GM18951 (cell line): Measurements from ENCODE around the gene ANKRD42.
"Not testable (repeated sequence)": the region's sequence is repeated elsewhere in the genome, so short reads cannot be mapped to it uniquely, and the experiment has no call there.

Experiments used
- POLR2A ChIP-seq: IDR thresholded peaks from 4 replicates; pipeline ENCODE4 v1.6.1; 2011; ENCODE audit warnings: mild to moderate bottlenecking; ENCODE audit not compliant: insufficient read length, insufficient read depth; ENCODE audit errors: extremely low read depth
- in situ Hi-C: fragments of 300-500 bp; cut with MboI; formaldehyde crosslinking; loops from one replicate; pipeline ENCODE4 v1.12.0; 2022; ENCODE audit warnings: low sequenced_read_pairs, mixed read lengths, inconsistent platforms; ENCODE audit not compliant: unreplicated experiment

ANKRD42 gene

GRCh38 chr11:83238111-83238510 lies 44.6 kb downstream of the ANKRD42 start:
- TF ChIP-seq POLR2A = no peak
- in situ Hi-C loops = no loop called here

DNA sequence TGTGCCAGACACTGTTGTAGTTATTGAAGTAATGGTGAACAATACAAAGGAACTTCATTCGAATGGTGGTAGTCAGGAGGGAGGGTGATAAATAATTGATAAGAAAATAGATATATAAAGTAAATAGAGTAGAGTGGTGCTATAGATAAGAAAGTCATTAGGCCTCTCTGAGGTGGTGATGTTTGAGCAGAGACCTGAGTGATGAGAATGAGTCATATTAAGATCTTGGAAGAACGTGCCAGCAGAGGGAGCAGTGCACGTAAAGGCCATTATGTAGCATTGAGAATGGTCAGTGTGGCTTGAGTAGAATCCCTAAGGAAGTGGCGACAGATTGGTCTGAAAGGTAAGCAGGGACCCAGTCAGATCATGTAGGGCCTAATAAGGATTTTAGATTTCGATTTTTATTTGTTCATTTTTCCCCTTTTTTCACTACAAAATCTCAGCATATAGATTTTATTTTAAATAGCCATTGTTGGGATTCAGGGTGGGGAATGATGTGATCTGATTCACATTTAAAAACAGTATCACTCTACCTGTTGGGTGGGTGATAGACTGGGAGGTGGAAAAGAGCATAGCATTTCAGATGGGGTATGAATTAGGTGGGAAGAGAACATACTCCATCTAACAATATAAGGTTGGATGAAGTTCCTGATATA lies 47.9 kb downstream of the ANKRD42 start:
- no peak for TF ChIP-seq POLR2A
- in situ Hi-C loops = no loop called here

DNA sequence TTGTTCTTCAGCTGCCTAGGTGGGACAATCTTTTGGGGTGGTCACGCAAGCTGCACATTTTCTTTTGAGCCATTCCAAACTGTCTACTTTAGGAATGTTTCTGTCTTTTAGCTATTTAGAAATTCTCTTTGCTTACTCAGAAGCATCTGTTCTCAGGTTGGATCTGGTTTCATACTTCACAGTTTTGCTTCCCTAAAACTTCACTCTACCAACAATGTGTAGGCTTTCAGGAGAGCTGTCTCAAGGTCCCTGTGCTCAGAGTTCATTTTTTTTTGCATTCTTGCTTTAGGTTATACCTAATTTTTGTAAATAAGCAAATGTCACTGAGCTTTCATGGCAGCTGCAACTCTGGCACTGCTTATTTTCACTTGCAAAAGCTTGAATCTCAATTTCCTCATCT lies 55.9 kb downstream of the ANKRD42 start:
- in situ Hi-C loops = no loop called here
- no peak for TF ChIP-seq POLR2A

GRCh38 chr11:83249972-83250593 lies 56.6 kb downstream of the ANKRD42 start:
- no peak for TF ChIP-seq POLR2A
- in situ Hi-C loops = no loop called here

DNA sequence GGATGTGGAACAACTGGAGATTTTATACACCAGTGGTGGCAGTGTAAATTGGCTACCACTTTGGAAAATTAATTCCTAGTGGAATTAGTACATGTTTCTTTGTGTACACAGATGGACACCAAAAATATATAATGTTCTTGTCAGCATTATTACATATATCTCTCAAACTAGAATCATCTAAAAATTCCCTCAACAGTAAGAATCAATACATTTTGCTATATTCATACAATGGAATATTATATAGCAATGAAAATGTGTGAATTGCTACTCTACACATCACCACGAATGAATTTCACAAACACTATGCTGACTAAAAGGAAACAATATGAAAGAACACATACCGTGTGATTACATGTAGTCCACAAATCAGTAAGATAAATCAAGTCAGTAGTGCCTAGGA lies 58.8 kb downstream of the ANKRD42 start:
- TF ChIP-seq POLR2A = no peak
- in situ Hi-C loops = no loop called here

- in situ Hi-C loops = no loop called here
- TF ChIP-seq POLR2A = no peak
Measured at GRCh38 chr11:83252941-83253340, 59.4 kb downstream of the ANKRD42 start.

DNA sequence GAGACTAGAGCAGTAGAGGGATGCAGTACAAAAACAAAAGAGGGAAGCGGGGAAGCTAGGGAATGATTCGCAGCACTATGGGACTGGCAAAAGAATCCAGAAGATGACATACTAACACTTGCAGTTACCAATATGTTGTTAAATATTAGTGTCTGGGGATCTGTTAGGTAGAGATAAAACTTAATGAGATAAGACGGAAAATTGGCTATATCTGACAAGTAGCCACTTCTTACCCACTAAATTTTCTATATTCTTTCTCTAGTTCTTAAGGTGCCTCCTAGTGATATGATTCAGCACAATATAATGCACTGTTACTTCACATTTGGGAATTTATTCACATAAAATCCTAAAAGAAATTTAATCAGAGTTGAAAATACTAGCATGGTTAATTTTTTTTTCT lies 61.9 kb downstream of the ANKRD42 start:
- TF ChIP-seq POLR2A = no peak
- in situ Hi-C loops = no loop called here

- in situ Hi-C loops = no loop called here
- TF ChIP-seq POLR2A = no peak
Measured at GRCh38 chr11:83256602-83257340, 63.3 kb downstream of the ANKRD42 start.

- no peak for TF ChIP-seq POLR2A
- in situ Hi-C loops = no loop called here
Measured at GRCh38 chr11:83257761-83258168, 64.3 kb downstream of the ANKRD42 start.

GRCh38 chr11:83259559-83259958 lies 66.0 kb downstream of the ANKRD42 start:
- TF ChIP-seq POLR2A = no peak
- in situ Hi-C loops = no loop called here

DNA sequence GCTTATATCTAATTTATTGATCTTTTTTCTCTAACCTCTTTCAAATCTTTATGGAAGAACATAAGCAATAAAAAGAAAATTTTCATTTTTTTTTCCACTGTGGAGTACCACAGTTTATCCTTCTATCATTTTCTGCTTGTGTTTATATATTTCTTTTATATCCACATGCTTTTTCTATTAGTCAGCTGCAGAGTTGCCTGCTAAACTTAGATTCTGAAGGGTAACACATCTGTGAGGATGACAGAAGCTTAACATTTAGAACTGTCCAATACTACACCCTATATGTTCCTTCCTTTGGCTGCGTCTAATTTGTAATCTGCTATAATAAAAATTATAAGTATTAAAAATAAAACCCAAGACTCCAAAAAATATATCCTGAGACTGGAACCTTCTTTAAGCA lies 71.8 kb downstream of the ANKRD42 start:
- no peak for TF ChIP-seq POLR2A
- in situ Hi-C loops = no loop called here

- in situ Hi-C loops = not testable (repeated sequence)
Measured at GRCh38 chr11:83269080-83269479, 75.6 kb downstream of the ANKRD42 start.

DNA sequence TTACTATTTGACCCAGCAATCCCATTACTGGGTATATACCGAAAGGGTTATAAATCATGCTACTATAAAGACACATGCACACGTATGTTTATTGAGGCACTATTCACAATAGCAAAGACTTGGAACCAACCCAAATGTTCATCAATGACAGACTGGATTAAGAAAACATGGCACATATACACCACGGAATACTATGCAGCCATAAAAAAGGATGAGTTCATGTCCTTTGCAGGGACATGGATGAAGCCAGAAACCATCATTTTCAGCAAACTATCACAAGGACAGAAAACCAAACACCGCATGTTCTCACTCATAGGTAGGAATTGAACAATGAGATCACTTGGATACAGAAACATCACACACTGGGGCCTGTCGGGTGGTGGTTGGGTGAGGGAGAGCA lies 78.2 kb downstream of the ANKRD42 start:
- in situ Hi-C loops = not testable (repeated sequence)

DNA sequence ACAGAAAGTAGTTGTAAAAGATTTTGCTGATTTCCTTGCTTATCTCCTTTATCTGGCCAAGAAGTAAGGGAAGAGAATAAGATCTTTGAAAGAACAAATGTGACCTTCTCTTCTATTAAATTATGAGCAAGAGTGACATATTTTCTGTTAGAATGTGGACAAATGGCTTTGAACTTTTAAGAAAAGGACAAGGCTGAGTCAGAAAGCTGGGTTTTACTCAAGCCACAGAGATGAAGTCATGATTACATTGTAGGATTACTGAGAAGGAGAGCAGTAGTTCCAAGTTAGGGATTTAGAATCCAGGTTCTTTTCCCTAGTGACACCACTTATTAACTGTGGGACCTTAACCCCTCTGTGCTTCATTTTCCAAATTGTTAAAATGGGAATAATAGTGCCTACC lies 79.1 kb downstream of the ANKRD42 start:
- in situ Hi-C loops = no loop called here
- no peak for TF ChIP-seq POLR2A
